AG09309 (cell line): ENCODE data around the gene MMP25.
"Not testable (repeated sequence)": the region's sequence is repeated elsewhere in the genome, so short reads cannot be mapped to it uniquely, and the experiment has no call there.

Experiments used
- DNase-seq: peaks from one replicate; pipeline ENCODE4 v3.0.0-alpha.2; 2010; ENCODE audit warnings: low read depth
- H3K4me3 ChIP-seq: 2 replicates; pipeline ENCODE4 v1.5.1; 2011; ENCODE audit warnings: mild to moderate bottlenecking, low read depth, low read length, moderate library complexity; ENCODE audit not compliant: control insufficient read depth
- TF ChIP-seq, protein P1 (sequence below): IDR thresholded peaks from 2 replicates; pipeline ENCODE4 v1.5.1; 2011; ENCODE audit warnings: mild to moderate bottlenecking, low read depth, low read length, inconsistent platforms; ENCODE audit not compliant: insufficient read depth, control insufficient read depth; ENCODE audit errors: missing control alignments

Gene MMP25

GRCh38 chr16:3070608-3071111, 24.3 kb downstream of the MMP25 start:
- DNase-seq = no peak
- TF ChIP-seq, protein P1, sequence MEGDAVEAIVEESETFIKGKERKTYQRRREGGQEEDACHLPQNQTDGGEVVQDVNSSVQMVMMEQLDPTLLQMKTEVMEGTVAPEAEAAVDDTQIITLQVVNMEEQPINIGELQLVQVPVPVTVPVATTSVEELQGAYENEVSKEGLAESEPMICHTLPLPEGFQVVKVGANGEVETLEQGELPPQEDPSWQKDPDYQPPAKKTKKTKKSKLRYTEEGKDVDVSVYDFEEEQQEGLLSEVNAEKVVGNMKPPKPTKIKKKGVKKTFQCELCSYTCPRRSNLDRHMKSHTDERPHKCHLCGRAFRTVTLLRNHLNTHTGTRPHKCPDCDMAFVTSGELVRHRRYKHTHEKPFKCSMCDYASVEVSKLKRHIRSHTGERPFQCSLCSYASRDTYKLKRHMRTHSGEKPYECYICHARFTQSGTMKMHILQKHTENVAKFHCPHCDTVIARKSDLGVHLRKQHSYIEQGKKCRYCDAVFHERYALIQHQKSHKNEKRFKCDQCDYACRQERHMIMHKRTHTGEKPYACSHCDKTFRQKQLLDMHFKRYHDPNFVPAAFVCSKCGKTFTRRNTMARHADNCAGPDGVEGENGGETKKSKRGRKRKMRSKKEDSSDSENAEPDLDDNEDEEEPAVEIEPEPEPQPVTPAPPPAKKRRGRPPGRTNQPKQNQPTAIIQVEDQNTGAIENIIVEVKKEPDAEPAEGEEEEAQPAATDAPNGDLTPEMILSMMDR = no peak
- H3K4me3 ChIP-seq = no peak overlapping the region

DNA sequence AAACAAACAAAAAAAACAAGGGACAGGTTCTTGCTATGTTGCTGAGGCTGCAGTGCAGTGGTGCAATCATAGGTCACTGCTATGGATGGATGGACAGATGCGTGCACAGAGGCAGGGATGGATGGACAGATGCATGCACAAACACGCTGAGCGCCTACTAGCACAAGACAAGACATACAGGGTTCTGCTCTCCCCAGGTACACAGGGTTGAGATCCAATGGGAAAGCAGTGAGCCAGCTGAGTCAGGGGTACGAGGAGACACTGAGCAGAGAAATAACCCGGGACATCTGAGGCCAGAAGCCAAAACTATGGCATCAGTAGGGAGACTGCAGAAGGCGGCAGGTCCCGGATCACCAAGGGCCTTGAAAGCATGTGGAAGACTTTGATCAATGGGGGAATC, 25.3 kb downstream of the MMP25 start:
- TF ChIP-seq, protein P1 = no peak

DNA sequence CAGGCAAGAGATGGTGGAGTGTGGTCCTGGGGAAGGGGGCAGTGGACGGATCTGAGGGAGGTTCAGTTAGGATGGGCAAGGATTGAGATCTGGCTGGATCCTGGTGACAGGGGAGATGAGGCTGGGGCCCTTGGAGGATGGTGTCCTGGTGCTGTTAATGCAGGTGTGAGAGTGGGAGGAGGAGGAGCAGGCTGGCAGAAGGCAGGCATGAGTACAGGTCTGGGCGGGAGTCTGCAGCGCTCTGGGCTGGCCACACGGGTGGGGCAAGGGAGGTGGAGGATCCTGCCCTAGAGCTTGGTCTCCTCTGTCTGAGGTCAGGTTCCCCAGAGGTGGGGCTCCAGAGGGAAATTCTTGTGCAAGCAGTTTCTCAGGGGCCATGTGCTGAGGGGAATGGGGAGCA, 25.8 kb downstream of the MMP25 start:
- H3K4me3 ChIP-seq, DNase-seq: not testable (repeated sequence)

More for the DNA sequence above, 25.3 kb downstream of the MMP25 start:
- DNase-seq = no peak
- H3K4me3 ChIP-seq = no peak overlapping the region

DNA sequence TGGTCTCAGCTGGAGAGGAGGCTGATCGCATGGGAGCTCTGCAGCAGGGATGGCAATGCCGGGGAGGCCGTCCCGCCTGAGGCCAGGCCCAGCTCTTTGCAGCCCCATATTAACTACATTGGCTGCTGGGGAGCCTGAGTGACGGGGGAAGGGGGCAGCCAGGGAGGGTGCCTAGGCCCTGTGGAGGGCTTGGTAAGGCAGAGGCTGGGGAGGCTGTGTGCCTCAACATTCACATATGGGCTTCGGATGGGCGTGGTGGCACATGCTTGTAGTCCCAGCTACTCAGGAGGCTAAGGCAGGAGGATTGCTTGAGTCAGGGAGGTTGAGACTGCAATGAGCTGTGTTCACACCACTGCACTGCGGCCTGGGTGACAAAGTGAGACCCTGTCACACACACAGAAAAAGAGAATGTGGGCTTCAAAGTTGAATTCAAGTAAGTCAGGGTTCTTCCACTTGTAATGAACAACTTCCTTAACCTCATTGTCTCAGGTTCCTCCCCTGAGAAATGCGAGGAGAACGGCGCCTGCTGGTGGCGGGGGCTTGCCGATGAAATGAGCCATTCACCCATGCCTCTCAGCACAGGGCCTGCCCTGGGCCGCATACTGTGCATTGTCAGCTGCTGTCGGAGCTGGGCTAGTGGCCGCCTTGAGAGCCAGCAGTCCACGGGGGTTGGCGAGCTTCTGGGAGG, 26.4 kb downstream of the MMP25 start:
- not testable (repeated sequence) for DNase-seq

GRCh38 chr16:3073448-3073847, 27.1 kb downstream of the MMP25 start:
- no peak for DNase-seq
- H3K4me3 ChIP-seq = no peak overlapping the region
- TF ChIP-seq, protein P1 = no peak

More for the DNA sequence above, 26.4 kb downstream of the MMP25 start:
- H3K4me3 ChIP-seq = not testable (repeated sequence)

DNA sequence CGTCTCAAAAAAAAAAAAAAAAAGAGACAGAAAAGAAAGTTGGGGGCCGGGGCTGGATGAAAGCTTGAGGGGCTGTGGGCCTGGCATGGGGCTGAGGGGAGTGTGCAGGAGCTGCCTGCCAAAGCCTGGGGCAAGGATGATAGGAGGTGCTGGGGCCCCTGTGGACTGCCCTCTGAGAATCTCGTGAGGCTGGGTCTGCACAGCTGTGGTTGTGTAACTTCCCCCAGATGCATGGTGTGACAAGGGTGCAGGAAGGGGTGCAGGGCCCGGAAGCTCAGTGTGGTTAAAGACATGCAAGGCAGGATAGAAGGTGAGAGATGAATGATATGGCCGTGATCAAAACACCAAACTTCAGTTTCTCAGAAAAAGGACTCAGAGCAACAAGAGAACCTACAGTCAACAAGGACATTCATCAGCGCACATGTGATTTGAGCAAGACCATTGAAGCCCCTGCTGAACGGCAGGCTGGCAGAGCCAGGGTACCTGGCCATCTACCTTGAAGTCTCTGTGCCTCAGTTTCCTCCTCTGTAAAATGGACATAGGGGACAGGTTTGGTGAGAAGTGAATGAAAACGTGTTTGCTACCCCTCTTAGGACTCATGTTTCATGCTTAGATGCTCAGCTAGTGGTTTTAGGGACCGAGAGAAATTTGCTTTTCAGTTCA, 28.6 kb downstream of the MMP25 start:
- H3K4me3 ChIP-seq = no peak overlapping the region
- TF ChIP-seq, protein P1 = no peak
- DNase-seq = no peak

- TF ChIP-seq, protein P1 = no peak
- no peak overlapping the region for H3K4me3 ChIP-seq
- DNase-seq = no peak
These were observed 29.2 kb downstream of the MMP25 start for GRCh38 chr16:3075523-3075915.

DNA sequence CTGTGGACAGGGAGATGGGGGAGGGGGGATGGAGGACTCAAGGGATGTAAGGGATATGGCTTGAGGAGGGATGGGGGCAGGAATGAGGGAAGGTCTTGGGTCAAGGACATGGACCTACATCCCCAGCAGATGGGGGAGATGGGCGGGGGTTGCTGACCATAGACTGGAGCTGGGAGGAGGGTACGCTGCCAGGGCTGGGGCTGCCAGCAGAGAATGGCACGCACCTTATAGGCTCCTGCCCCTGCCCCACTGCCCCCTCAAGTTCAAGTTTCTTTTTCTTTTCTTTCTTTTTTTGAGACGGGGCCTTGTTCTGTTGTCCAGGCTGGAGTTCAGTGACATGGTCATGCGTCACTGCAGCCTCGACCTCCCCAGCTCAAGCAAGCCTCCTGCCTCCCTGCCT, 29.6 kb downstream of the MMP25 start:
- DNase-seq, H3K4me3 ChIP-seq: not testable (repeated sequence)
